Stimulated activated CD4-positive, alpha-beta T cell treated with anti-CD3 and anti-CD28 coated beads, Interleukin-15, amount 100 ng/mL, for 24 hours (primary cell): ENCODE results near the gene ABCD1.
"Not testable (repeated sequence)": the region's sequence is repeated elsewhere in the genome, so short reads cannot be mapped to it uniquely, and the experiment has no call there.

ENCODE experiments used
- DNase-seq: peaks from one replicate; pipeline ENCODE4 v3.0.0-alpha.2; 2020

Gene ABCD1

DNA sequence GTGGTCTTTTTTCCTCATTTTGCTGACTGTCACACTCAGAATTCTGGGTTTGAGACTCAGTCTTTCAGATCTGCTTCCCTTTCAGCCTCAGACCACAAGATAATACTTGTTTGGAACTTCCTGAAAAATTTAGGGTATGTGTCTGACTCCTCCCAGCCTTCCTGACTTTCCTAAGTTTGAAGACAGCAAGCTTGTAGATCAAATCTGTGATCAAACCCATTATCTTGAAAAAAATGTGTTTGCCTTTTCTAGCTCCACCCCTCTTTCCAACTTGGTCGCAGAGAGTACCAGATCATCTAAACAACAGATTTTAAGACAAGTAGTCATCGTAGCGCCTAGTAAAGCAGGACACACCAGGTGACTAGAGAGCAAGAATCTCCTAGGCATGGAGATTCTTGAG is 10.4 kb upstream of the ABCD1 start:
- no peak for DNase-seq

DNA sequence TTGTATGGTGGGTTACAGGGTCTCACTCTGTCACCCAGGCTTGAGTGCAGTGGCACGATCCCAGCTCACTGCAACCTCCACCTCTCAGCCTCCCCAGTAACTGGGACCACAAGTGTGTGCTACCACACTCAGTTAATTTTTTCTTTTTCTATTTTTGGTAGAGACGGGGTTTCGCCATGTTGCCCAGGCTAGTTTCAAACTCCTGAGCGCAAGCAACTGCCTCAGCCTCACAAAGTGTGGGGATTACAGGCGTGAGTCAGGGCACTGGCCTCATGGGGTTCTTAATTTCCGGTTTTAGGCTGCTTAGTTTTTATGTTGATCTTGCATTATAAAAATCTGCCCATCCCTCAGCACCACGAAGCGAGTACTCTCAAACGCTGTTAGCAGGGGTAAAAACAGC is 7.2 kb upstream of the ABCD1 start:
- no peak for DNase-seq

DNA sequence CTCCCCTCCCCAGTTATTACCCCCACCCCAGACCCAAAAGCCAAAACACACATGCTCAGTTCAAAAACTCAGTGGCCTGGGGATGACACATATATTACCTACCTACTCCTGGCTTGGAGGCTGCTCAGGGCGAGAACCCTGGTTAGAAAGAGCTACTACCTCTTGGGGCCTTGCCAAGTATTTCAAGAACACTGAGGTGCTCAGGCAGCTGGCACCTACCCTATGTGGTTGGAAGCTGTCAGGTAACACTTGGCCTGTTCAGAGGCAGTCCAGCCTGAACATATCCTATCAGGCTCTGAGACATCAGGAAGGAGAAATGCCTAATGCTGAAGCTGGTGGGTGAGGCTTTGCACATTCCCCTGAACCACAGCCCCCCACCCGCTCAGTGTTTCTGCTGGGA is 5.4 kb upstream of the ABCD1 start:
- no peak for DNase-seq

DNA sequence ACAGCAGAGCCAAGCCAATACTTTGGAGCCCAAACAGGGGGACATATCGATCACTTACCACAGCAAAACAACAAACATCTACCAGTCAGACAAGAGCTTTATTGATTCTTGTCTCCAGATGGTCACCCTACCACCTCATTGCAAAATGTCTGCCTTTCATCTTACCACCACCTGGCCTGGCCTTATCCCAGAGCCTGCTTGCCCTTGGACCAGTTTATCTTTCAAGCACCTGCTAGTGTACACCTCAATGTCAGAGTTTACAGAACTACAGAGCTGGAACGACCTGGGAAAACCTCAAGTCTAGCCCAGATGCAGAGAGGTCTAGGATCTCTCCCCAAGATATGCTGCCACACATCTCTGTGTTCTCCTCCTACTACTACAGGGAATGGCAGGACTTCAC is 5.0 kb upstream of the ABCD1 start:
- no peak for DNase-seq

DNA sequence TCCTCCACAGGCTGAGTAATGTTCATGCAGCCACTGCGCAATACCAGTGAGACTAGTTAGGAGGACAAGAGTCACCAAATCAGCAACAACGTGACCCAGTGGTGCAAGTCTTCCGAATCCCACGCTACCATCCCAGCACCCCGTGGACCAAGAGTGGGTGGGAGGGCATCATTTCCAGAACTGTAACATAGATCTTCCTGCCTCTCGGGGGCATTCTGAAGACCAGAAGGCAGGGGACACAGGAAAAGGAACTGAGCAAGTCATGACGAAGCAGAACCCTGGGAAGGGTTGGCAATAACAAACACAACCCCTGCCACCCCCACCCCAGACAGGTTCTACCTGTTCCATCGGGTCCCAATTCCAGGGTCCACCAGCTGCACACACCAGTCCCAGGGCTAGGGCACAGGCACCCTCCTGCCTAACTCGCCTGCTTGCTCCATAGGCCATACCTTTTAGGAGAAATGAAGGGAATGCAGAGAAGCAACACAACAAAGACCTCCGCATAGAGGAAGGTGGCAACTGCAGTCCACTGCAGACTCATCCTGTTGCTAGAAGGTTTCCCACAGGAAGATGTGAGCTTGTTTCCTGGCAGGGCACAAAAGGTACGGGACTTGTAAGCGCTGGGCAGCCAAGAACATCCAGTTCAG is 1.8 kb upstream of the ABCD1 start:
- peak; percentile 7 for DNase-seq

DNA sequence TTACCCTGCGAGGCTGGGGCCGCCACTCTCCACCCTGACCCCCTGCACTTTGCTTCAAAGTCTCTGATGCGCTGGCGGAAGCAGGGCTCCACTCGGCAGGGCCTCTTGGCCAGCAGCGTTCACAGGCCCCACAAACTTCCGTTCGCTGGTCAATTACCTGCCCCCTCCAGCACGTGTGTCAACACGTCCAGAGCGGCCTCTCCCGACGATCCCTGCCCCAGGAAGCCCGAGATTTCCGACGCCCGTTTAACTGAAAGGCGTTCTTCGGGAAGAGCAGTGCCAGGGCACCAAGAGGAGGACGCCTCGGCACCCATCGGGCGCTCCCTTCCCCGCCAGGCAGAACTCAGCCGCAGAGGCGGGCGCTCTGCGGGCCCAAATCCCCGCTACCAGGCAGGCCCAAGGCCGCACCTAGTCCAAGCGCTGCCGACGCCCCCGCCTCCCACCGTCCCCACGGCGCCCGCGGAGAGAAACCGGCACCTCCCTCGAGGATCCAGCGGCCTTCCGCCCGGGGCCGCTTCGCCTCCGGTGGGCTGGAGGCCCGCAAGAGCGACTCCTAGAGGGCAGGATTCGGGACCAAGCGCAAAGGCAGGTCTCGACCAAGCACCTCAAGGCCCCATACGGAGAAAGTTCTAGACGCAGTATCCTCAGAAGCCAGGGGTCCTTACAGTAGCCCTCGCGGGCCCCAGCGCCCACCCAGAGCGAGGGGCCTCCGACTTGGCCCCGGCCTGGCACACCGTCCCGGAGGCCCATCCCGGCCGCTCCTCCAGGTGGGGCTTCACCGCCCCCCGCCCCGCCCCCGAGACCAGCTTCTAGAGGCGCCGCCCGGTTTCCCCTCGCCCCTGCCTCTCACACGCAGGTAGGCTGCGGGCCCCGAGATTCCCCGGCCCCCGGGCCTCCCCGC is 1.1 kb upstream of the ABCD1 start:
- DNase-seq: peak; percentile 78

DNA sequence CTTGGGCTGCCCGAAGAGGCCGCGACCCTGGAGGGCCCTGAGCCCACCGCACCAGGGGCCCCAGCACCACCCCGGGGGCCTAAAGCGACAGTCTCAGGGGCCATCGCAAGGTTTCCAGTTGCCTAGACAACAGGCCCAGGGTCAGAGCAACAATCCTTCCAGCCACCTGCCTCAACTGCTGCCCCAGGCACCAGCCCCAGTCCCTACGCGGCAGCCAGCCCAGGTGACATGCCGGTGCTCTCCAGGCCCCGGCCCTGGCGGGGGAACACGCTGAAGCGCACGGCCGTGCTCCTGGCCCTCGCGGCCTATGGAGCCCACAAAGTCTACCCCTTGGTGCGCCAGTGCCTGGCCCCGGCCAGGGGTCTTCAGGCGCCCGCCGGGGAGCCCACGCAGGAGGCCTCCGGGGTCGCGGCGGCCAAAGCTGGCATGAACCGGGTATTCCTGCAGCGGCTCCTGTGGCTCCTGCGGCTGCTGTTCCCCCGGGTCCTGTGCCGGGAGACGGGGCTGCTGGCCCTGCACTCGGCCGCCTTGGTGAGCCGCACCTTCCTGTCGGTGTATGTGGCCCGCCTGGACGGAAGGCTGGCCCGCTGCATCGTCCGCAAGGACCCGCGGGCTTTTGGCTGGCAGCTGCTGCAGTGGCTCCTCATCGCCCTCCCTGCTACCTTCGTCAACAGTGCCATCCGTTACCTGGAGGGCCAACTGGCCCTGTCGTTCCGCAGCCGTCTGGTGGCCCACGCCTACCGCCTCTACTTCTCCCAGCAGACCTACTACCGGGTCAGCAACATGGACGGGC is 579 bp downstream of the ABCD1 start:
- DNase-seq: peak; percentile 35

DNA sequence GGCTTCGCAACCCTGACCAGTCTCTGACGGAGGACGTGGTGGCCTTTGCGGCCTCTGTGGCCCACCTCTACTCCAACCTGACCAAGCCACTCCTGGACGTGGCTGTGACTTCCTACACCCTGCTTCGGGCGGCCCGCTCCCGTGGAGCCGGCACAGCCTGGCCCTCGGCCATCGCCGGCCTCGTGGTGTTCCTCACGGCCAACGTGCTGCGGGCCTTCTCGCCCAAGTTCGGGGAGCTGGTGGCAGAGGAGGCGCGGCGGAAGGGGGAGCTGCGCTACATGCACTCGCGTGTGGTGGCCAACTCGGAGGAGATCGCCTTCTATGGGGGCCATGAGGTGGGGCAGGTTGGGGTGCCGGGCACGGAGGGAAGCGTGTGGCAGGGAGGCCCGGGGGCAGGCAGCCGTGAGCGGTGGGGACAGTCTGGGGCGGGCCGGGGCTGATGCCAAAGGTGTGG is 1.2 kb downstream of the ABCD1 start:
- no peak for DNase-seq

DNA sequence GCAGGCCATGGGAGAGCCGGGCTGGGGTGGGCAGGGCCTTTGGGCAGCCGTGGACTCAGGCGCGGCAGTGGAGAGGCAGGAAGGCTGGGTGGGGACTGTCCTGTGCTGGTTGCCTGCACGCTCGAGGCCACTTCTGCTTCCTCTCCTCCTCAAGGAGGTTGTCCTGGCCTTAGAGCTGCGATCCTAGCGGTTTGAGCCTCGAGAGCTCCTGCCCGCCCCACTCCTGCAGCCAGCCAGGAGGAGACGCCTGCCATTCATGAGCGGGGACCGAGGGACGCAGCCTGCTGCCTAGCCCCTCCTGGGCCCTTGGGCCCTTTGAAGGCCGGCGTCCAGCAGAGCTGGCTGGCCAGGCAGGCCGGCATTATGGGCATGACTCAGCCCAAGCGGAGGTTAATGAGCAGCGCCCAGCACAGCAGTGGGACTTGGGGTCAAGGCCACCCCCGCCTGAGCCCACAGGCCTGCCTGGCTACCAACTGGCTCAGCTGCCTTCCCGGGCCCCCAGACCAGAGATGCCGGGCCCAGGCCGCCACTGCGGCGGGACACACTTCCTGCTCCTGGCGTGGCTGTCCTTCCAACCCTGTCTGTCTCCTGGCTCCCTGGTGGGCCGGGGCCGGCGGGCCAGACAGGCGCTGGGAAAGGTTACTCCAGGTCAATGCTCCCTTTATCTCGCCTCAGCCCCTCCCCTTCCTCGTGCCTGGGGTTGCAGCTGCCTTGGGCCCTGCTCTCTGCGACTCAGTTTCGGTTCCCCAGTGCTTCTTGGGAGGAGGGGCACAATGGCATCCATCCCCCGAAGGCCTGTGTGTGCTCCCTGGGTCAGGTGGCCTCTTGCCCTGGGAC is 1.8 kb downstream of the ABCD1 start:
- DNase-seq: peak; percentile 55

DNA sequence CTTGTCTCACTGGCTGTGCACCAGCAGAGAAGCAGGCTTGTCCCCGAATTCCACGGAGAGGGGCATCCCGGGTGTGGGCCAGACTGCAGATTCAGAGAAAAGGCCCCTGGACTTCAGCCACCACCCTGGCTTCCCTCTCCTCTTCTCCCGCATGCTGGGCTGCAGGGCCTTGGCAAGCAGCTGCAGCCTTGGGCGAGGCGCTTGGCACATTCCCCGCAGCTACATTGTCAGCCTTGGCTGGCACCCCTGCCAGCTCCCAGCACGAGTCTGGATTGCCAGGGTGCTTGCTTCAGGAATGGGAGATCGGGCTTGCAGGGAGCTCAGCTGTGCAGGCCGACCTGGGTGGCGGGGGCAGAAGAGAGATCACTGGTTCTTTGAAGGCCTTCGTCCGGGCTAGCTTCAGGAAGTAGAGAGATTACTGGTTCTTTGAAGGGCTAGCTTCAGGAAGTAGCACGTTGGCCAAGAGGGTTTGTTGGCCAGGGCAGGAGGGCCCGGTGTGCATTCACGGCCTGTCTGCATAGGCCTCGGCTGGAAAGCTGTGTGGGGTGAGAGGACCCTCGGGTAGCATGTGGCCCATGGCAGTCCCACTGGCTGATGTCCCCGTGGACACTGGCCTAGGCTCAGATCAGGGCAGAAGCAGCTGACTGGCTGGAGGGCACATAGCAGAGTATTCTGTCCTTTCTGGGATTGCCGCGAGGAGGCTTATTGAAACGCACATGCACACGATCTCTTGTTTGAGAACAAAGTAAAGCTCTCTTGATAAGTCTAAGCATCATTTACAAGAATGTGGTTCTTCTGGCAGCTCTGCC is 2.7 kb downstream of the ABCD1 start:
- no peak for DNase-seq

DNA sequence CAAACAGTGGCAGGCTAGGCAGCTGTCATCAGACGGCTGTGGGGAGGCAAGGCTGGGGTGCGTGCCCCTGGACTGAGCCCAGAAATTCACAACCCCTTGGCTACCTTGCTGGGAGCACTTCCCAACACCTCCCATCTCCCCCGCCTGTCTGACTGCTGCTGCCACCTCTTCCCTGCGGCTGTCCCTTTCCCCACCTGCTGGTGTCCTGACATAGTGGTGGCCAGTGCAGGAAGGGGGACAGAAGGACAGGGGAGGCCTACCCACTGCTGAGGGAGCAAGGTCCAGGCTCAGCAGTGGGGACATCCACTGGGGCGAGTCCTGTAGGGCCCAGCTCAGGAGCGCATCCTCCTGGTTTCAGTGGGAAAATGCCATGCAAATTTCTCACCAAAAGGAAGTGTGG is 3.4 kb downstream of the ABCD1 start:
- no peak for DNase-seq

DNA sequence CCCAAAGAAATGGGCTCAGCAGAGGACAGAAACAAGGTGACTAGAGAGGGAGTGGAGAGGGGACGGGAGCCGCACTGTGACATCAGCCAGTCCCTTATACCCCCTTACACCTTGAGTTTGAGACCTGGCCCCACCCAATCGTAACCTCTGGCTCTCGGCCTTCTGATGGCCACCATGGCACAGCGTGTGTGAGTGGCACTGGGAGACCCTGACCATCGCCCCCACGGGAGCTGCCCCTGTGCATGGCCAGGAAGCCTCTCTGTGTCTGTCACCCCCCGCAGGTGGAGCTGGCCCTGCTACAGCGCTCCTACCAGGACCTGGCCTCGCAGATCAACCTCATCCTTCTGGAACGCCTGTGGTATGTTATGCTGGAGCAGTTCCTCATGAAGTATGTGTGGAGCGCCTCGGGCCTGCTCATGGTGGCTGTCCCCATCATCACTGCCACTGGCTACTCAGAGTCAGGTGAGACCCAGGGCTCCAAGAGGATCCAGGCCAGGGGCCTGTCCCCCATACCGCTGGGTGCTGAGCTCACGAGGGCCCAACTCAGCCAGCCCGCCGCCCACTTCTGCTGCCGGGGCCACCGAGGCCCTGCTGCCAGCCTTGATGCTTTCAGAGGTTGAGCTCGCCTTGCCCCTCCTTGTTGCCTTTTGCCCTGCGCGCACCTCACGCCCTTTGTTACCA is 4.4 kb downstream of the ABCD1 start:
- no peak for DNase-seq

DNA sequence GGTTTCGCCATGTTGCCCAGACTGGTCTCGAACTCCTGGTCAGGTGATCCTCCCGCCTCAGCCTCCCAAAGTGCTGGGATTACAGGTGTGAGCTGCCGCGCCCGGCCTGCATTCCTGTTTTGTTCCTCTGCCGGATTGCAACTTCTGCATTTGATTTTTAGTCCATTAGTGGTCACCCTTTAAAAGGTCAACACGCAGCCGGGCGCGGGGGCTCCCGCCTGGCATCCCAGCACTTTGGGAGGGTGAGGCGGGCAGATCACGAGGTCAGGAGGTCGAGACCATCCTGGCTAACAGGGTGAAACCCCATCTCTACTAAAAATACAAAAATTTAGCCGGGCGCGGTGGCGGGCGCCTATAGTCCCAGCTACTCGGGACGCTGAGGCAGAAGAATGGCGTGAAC is 5.5 kb downstream of the ABCD1 start:
- DNase-seq: not testable (repeated sequence)

DNA sequence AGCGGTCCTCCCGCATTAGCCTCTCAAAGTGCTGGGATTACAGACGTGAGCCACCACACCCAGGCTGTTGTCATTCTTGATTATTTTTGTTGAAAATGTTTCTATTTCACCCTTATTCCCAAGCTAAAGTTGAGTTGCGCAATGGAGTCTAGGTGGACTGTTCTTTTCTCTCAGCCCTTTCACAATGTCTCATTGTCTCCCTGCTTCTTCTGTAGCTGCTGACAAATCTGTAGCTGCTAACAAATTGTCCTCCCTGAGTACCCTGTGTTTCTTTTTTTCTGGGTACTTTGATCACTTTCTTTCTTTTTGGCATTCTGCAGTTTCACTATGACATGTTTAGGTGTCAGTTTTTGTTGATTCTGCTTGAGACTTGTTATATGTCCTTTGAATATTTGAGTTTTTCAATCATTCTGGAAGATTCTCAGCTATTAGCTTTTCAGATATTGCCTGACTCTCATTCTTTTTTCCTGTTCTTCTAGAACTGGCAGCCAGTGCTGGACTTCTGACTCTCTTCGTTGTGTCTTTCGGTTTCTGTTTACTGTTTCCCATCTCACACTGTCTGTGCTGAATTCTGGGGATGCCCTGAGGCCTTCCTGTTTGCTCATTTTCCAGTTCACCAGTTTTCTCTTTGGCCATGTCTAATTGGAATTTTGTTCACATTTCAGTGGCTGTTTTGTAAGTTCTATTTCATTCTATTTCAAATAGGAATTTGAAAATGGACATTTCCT is 6.6 kb downstream of the ABCD1 start:
- no peak for DNase-seq

DNA sequence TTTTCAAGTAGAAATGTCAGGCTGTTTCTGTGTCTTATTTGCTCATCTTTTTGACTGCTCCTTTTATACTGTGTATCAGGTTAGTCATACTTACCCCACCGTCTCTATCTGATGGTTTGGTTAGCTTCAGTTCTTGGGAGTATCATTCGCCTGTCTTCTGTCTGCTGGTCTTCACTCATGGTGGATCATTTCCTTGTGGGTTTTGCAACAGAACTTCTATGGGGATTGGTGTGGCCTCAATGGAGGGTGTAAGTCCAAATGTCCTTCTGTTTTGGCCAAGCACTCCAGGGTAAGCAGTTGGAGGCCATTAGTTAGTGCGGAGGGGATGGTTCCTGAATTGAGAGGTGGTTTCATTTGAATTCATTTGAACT is 7.2 kb downstream of the ABCD1 start:
- no peak for DNase-seq

DNA sequence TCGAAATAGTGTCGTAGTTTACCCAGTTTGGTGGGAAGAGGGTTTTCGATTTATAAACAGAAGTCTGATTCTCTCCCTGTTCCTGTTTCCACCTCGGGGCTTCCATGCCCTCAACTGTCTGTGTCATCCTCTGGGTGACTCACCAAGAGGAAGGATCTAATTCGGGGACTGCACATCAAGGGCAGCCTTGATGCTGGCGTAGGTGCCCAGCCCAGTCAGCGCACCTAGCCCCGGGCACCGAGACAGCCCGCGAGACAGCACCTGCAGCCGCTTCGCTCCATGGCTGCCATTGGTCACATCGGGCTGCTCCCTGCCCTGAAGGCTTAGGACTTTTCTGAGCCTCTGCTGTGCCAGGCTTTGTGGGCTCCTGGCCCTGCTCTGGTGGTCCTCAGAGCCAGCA is 7.7 kb downstream of the ABCD1 start:
- DNase-seq: no peak

DNA sequence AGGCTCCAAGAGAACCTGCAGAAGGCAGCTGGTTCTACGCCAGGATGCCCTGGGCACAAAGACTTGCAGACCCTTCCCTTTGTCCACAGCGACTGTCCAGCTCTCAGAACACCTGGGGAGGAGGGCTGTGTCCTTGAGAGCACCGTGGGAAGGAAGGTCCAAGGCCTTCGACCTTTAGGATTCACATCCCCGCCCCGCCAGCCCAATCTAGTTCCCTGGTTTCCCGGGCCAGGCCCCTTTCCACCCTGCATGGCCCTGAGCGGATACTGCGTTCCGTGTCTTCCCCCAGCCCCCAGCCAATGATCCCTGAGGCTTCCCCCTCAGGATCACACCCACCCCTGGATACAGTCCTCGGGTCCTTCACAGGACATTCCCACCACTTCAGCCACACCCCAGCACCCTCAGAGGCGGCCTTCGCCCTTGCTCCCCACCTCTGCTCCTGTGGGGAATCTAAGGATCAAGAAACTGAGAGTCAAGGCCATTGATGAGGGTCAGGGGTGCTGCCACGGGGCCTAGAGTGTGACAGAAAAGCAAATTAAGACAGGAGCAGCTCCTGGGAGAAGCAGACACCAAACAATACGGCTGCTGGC is 9.1 kb downstream of the ABCD1 start:
- DNase-seq: no peak

DNA sequence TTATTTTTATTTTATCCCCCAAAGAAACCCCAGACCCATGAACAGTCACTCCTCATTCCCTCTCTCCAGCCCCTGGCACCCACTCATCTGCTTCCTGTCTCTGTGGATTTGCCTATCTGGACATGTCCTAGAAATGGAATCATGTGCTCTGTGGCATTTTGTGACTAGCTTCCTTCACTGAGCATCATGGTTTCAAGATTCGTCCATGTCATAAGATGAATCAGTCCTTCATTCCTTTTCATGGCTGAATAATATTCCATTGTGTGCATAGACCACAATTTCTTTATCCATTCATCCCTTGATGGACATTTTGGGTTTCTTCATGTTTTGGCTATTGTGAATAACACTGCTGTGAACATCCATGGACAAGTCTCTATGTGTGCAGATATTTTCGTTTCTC is 10.2 kb downstream of the ABCD1 start:
- DNase-seq: no peak

DNA sequence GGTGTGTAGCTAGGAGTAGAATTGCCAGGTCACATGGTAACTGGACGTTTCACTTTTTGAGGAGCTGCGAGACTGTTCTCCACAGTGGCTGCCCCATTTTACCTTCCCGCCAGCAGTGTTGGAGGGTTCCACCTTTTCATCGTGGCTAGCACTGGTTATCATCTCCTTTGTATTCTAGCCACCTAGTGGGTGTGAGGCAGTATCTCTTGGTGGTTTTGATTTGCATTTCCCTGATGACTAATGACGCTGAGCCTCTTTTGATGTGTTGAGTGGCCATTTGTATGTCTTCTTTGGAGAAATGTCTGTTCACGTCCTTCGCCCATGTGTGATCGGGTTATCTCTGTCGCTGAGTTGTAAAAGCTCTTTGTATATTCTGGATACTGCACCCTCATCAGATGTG is 10.6 kb downstream of the ABCD1 start:
- no peak for DNase-seq
